K562 (cell line): ENCODE results near the gene TMEM161B. TPM values are rescaled to one million over a fixed set of nuclear protein-coding genes. Genes with fewer than 3 reads are reported as not detected.

Source experiments
- ATAC-seq: fragments of 200-7000 bp; cut with Tn5 transposase; 3 replicates; pipeline ENCODE4 v1.9.1; 2020; ENCODE audit warnings: moderate library complexity
- BruUV-seq: library from RNA; stranded (reverse); fragments of 400-500 nt; replicated peaks from 2 replicates; lab custom pipeline; 2021; lab: Mats Ljungman, UMichigan
- CTCF ChIA-PET: fragments of 300-600 bp; formaldehyde crosslinking; extraction: SDS; loops from one replicate; lab custom pipeline; 2021; ENCODE audit warnings: low intra/inter-chr PET ratio; lab: Yijun Ruan, JAX
- POLR2A ChIA-PET: fragments of 300-600, 350-650 bp; sonication (Branson Sonifier 250); formaldehyde crosslinking; extraction: SDS; loops from one replicate; lab custom pipeline; 2021; ENCODE audit warnings: antibody characterized with exemption, inconsistent platforms; lab: Yijun Ruan, JAX
- DNase-seq, 4 experiments: peaks; one replicate each; pipeline versions ENCODE4 v3.0.0 to v3.0.0-alpha.2; 2011 to 2018; ENCODE audit warnings: low spot score in 3 of 4, mixed read lengths in 3 of 4; ENCODE audit errors: extremely low read depth in 1 of 4
- FAIRE-seq: peaks from 2 replicates; lab custom pipeline; 2011; peaks lifted over from hg19 to GRCh38; lab: Jason Lieb, UNC
- H2AFZ ChIP-seq: 2 replicates; pipeline ENCODE4 v1.6.0; 2011; ENCODE audit warnings: low read depth, low read length, control low read depth, inconsistent platforms
- H3K27ac ChIP-seq: fragments of 200-600 bp; 3 replicates; pipeline ENCODE4 v1.8.0; 2011; ENCODE audit warnings: low read depth, mild to moderate bottlenecking, control low read depth, inconsistent platforms, low read length, moderate library complexity, mixed read lengths; ENCODE audit errors: extremely low read depth
- H3K27me3 ChIP-seq, 2 experiments: fragments of 300-600 bp in 1 of 2; 2 replicates in 1 of 2; 3 replicates in 1 of 2; pipeline versions ENCODE4 v1.6.0 to v1.8.0; 2011; ENCODE audit warnings: inconsistent platforms in 2 of 2, low read length in 2 of 2, mild to moderate bottlenecking in 1 of 2, mixed read lengths in 1 of 2, moderate library complexity in 1 of 2; ENCODE audit not compliant: control insufficient read depth in 2 of 2, insufficient read depth in 2 of 2
- H3K36me3 ChIP-seq: fragments of 300-600 bp; 3 replicates; pipeline ENCODE4 v1.8.0; 2011; ENCODE audit warnings: mild to moderate bottlenecking, low read length, inconsistent platforms; ENCODE audit not compliant: control insufficient read depth, insufficient read depth
- H3K4me1 ChIP-seq, 2 experiments: fragments of 200-600 bp in 1 of 2; replicated peaks in 1 of 2; 2 replicates in 1 of 2; 3 replicates in 1 of 2; pipeline versions ENCODE4 v1.5.1 to v1.8.0; 2011; ENCODE audit warnings: inconsistent platforms in 2 of 2, low read length in 2 of 2, mild to moderate bottlenecking in 1 of 2, mixed read lengths in 1 of 2, moderate library complexity in 1 of 2; ENCODE audit not compliant: control insufficient read depth in 2 of 2, insufficient read depth in 2 of 2
- H3K4me2 ChIP-seq: 2 replicates; pipeline ENCODE4 v1.6.1; 2011; ENCODE audit warnings: low read length, control low read depth, inconsistent platforms, mixed read lengths; ENCODE audit not compliant: insufficient read depth
- H3K4me3 ChIP-seq: fragments of 200-600 bp; sonication (generic), shearing (Covaris generic); 2 replicates; pipeline ENCODE4 v1.5.1; 2016; ENCODE audit warnings: control low read depth, inconsistent platforms
- H3K79me2 ChIP-seq: fragments of 200-600 bp; 3 replicates; pipeline ENCODE4 v1.8.0; 2011; ENCODE audit warnings: low read length, inconsistent platforms; ENCODE audit not compliant: control insufficient read depth, insufficient read depth
- H3K9ac ChIP-seq, 2 experiments: 2 replicates each; pipeline versions ENCODE4 v1.6.0 to v1.6.1; 2011; ENCODE audit warnings: low read depth in 2 of 2, low read length in 2 of 2, control low read depth in 1 of 2, inconsistent platforms in 1 of 2, mild to moderate bottlenecking in 1 of 2, mixed read lengths in 1 of 2; ENCODE audit not compliant: insufficient read depth in 1 of 2
- H3K9me1 ChIP-seq: one replicate; pipeline ENCODE4 v1.6.0; 2011; ENCODE audit warnings: inconsistent platforms, mild to moderate bottlenecking, low read length, moderate library complexity; ENCODE audit not compliant: control insufficient read depth, insufficient read depth
- H3K9me3 ChIP-seq: replicated peaks from 2 replicates; pipeline ENCODE4 v1.5.1; 2011; ENCODE audit warnings: low read depth, low read length, inconsistent platforms; ENCODE audit not compliant: control insufficient read depth, insufficient read depth
- H4K20me1 ChIP-seq: replicated peaks from 2 replicates; pipeline ENCODE4 v1.6.1; 2011; ENCODE audit warnings: low read length, inconsistent platforms, mixed read lengths; ENCODE audit not compliant: control insufficient read depth, insufficient read depth
- HOXB6 ChIP-seq: fragments of 250-450 bp; sonication (Bioruptor Pico); IDR thresholded peaks from 2 replicates; pipeline ENCODE4 v1.5.1; 2022; ENCODE audit warnings: mild to moderate bottlenecking, borderline replicate concordance
- KAT8 ChIP-seq: fragments of 450-650 bp; IDR thresholded peaks from 2 replicates; pipeline ENCODE4 v1.6.1; 2016; ENCODE audit warnings: low read depth, mild to moderate bottlenecking
- MTA1 ChIP-seq: fragments of 450-650 bp; IDR thresholded peaks from 2 replicates; pipeline ENCODE4 v1.6.1; 2017; ENCODE audit warnings: borderline replicate concordance
- NCOA6 ChIP-seq: fragments of 450-650 bp; IDR thresholded peaks from 2 replicates; pipeline ENCODE4 v1.6.1; 2017; ENCODE audit warnings: mild to moderate bottlenecking
- NELFE ChIP-seq: IDR thresholded peaks from 2 replicates; pipeline ENCODE4 v1.6.1; 2011; ENCODE audit warnings: mild to moderate bottlenecking; ENCODE audit not compliant: insufficient read depth, insufficient read length
- TOE1 ChIP-seq, 2 experiments: fragments of 450-650 bp in 1 of 2; sonication (generic) in 1 of 2; formaldehyde crosslinking in 1 of 2; IDR thresholded peaks; 2 replicates each; pipeline versions ENCODE4 v1.7.1 to v1.8.0; 2016 to 2022; ENCODE audit warnings: borderline replicate concordance in 2 of 2, mild to moderate bottlenecking in 2 of 2, antibody characterized with exemption in 1 of 2, inconsistent platforms in 1 of 2, low read depth in 1 of 2, missing genetic modification reagents in 1 of 2, moderate library complexity in 1 of 2
- USF2 ChIP-seq: sonication (generic); formaldehyde crosslinking; IDR thresholded peaks from 2 replicates; pipeline ENCODE4 v1.5.0; 2020; ENCODE audit warnings: missing genetic modification reagents
- ZNF282 ChIP-seq: sonication (generic); formaldehyde crosslinking; IDR thresholded peaks from 2 replicates; pipeline ENCODE4 v1.8.1; 2023; ENCODE audit warnings: missing genetic modification reagents
- in situ Hi-C: fragments of 300-500 bp; cut with MboI; formaldehyde crosslinking; loops from 4 replicates; pipeline ENCODE4 v1.15.0; 2018; ENCODE audit warnings: inconsistent platforms, mixed read lengths
- intact Hi-C: fragments of 100-400 bp; cut with micrococcal nuclease; formaldehyde crosslinking; loops from 2 replicates; pipeline ENCODE4 v1.14.2; 2022
- polyA plus RNA-seq, 8 experiments: library from polyadenylated mRNA; depleted of rRNA in 4 of 8; stranded (reverse) in 5 of 8; unstranded in 3 of 8; fragments of >200 nt; fragmentation: Nextera tagmentation in 2 of 8; fragmentation: Illumina TruSeq in 1 of 8; extraction: Ambion mirVana in 2 of 8; extraction: Trizol in 1 of 8; gene quantifications; 2 replicates each; pipeline versions ENCODE4 v1.2.1 to v1.2.3, GENCODE V29; 2011 to 2014; ENCODE audit warnings: inconsistent platforms in 1 of 8, missing spikeins in 1 of 8
- total RNA-seq, 7 experiments: library from RNA; depleted of rRNA in 6 of 7; stranded (reverse); fragments of >200 nt in 6 of 7; fragmentation: Illumina TruSeq in 2 of 7; extraction: Trizol in 2 of 7; gene quantifications; 2 replicates each; pipeline versions ENCODE4 v1.2.1 to v1.2.3, GENCODE V29; 2011 to 2021; ENCODE audit warnings: low replicate concordance in 1 of 7

The TMEM161B gene
- total and polyA plus RNA-seq, 9 of the 15 experiments (the other 6 are each of a cell fraction or from before 2014, with no cell fraction given), result 18.9 to 57.1 (median 40.6) TPM

- TF ChIP-seq HOXB6 (CRISPR knock-in tag) (no peak), KAT8 (no peak), NCOA6 (no peak)
Measured at GRCh38 chr5:88203981-88204750, 64.5 kb downstream of the TMEM161B start (continued).

GRCh38 chr5:88195636-88196035, 73.0 kb downstream of the TMEM161B start:
- intact Hi-C loops, result no loop called here
- POLR2A ChIA-PET, result no interaction called here
- H3K4me2 ChIP-seq, result no peak overlapping the region

More at GRCh38 chr5:88195636-88196035, 73.0 kb downstream of the TMEM161B start:
- in situ Hi-C loops, result no loop called here
- Histone ChIP-seq H3K79me2 (no peaks in the 10 kb centered on the region), H3K9me1 (no peaks in the 10 kb centered on the region), H4K20me1 (no peaks in the 10 kb centered on the region), H2AFZ (no peak overlapping the region), H3K27ac (no peak overlapping the region), H3K9ac (no peak overlapping the region), H3K9me3 (no peaks in the 10 kb centered on the region), H3K36me3 (peaks cover 61% of the 10 kb centered on the region), H3K27me3 (no peaks in the 10 kb centered on the region), H3K4me3 (no peak overlapping the region), H3K4me1 (no peaks in the 10 kb centered on the region)
- DNase-seq (no peak), FAIRE-seq (no peak), ATAC-seq (no peak)
- no TSS peak for BruUV-seq
- CTCF ChIA-PET, result no interaction called here
- TF ChIP-seq NELFE, result no peak
- TF ChIP-seq MTA1, result no peak
- TF ChIP-seq USF2 (CRISPR knock-in tag), result no peak
- no peak for TF ChIP-seq ZNF282 (CRISPR knock-in tag)
- no peak for TF ChIP-seq TOE1 (IDR thresholded peaks at IDR 0.05; ENCODE audit: borderline replicate concordance)
- no peak for TF ChIP-seq TOE1 (CRISPR knock-in tag; IDR thresholded peaks at IDR 0.05; ENCODE audit: borderline replicate concordance, low read depth)
